ENCODE data around the gene RABGAP1. TPM values are rescaled to one million over a fixed set of nuclear protein-coding genes. Genes with fewer than 3 reads are reported as not detected.

Gene RABGAP1
- total RNA-seq, 1 experiment from 2014 or later: 95.8 TPM

- Histone ChIP-seq H3K27ac (peak overlapping the region; percentile 76), H3F3A (ENCODE audit: insufficient read depth, low read depth) (peaks cover 48% of the 10 kb centered on the region), H3K4me2 (peak overlapping the region; percentile 94), H3K4me3 (peak overlapping the region; percentile 74), H3K36me3 (ENCODE audit: low read depth) (peaks cover 23% of the 10 kb centered on the region), H3K27me3 (ENCODE audit: insufficient read depth, low read depth) (no peaks in the 10 kb centered on the region), H3K79me2 (ENCODE audit: low read depth) (peaks cover 38% of the 10 kb centered on the region), H3K9me2 (ENCODE audit: insufficient read depth) (no peaks in the 10 kb centered on the region), H2AFZ (peak overlapping the region; percentile 85), H3K4me1 (replicated peaks; ENCODE audit: insufficient read depth) (peaks cover 11% of the 10 kb centered on the region), H4K20me1 (ENCODE audit: insufficient read depth) (no peaks in the 10 kb centered on the region; the same call in 1 of the 2 replicates), H3K9me3 (ENCODE audit: insufficient read depth, low read depth) (no peaks in the 10 kb centered on the region)
- DNase-seq: no peak
- no TSS peak for BruUV-seq (replicated peaks)
- intact Hi-C loops (cut with micrococcal nuclease; ENCODE audit: unreplicated experiment): loop anchor here (2.0 kb wide), 1 partner anchor 78 kb away; no protein-coding TSS in a partner anchor
- ChIA-PET POLR2A (ENCODE audit: unreplicated experiment) (interaction anchor here (0.7 to 1.7 kb wide), 6 partner anchors 9 to 455 kb away, joined by 3 to 25 read pairs (median 8); partner anchors contain the start of genes RABGAP1 and ZBTB26), CTCF (no interaction called here)
- no peak for TF ChIP-seq CTCF (conservative IDR thresholded peaks at IDR 0.05)
- TF ChIP-seq EZH2 (IDR thresholded peaks at IDR 0.05; ENCODE audit: low read depth): no peak
Measured at GRCh38 chr9:122912671-122912963, 28.2 kb upstream of the RABGAP1 start.

GRCh38 chr9:122912964-122913673, 27.7 kb upstream of the RABGAP1 start, which contains the start of gene ZBTB6:
Gene ZBTB6 (minus strand): TSS chr9:122913323. CDS start chr9:122912072, 1,251 bp downstream.
- Histone ChIP-seq H3K4me2 (peak within 1 kb of the TSS; percentile 94), H3K27me3 (ENCODE audit: insufficient read depth, low read depth) (no peaks in the 10 kb centered on the region), H2AFZ (peak within 1 kb of the TSS; percentile 85), H3K4me3 (peak within 1 kb of the TSS; percentile 74), H3K79me2 (ENCODE audit: low read depth) (peaks cover 38% of the 10 kb centered on the region), H4K20me1 (ENCODE audit: insufficient read depth) (no peaks in the 10 kb centered on the region; the same call in 1 of the 2 replicates), H3F3A (ENCODE audit: insufficient read depth, low read depth) (peaks cover 43% of the 10 kb centered on the region), H3K36me3 (ENCODE audit: low read depth) (peaks cover 23% of the 10 kb centered on the region), H3K9me3 (ENCODE audit: insufficient read depth, low read depth) (no peaks in the 10 kb centered on the region), H3K27ac (peak within 1 kb of the TSS; percentile 76), H3K9me2 (ENCODE audit: insufficient read depth) (no peaks in the 10 kb centered on the region), H3K4me1 (replicated peaks; ENCODE audit: insufficient read depth) (peaks cover 11% of the 10 kb centered on the region)
- ChIA-PET CTCF (interaction anchor here (0.6 to 0.9 kb wide), 2 partner anchors 20 to 79 kb away, joined by 3 to 7 read pairs; no protein-coding TSS in a partner anchor), POLR2A (ENCODE audit: unreplicated experiment) (interaction anchor here (0.7 to 1.7 kb wide), 7 partner anchors 8 to 455 kb away, joined by 3 to 25 read pairs (median 12); partner anchors contain the start of genes RABGAP1 and ZBTB26)
- DNase-seq: peak; percentile 77 to 78
- BruUV-seq (replicated peaks): TSS peak; percentile 76
- TF ChIP-seq CTCF (conservative IDR thresholded peaks at IDR 0.05): no peak
- TF ChIP-seq EZH2 (IDR thresholded peaks at IDR 0.05; ENCODE audit: low read depth): no peak
- intact Hi-C loops (cut with micrococcal nuclease; ENCODE audit: unreplicated experiment): loop anchor here (1.0 to 2.0 kb wide), 3 partner anchors 8 to 78 kb away; partner anchors contain the start of genes RC3H2 and ZBTB26

- Histone ChIP-seq H2AFZ (no peak overlapping the region), H3K36me3 (ENCODE audit: low read depth) (no peaks in the 10 kb centered on the region; the same call in 1 of the 2 replicates), H3K4me3 (no peak overlapping the region), H3K79me2 (ENCODE audit: low read depth) (no peaks in the 10 kb centered on the region), H3K4me1 (replicated peaks; ENCODE audit: insufficient read depth) (no peaks in the 10 kb centered on the region), H3K27ac (no peak overlapping the region), H4K20me1 (ENCODE audit: insufficient read depth) (peaks cover 9% of the 10 kb centered on the region; the same call in 1 of the 2 replicates), H3F3A (ENCODE audit: insufficient read depth, low read depth) (0 out of 2 replicates have a peak, but pooled peaks cover 25% of the 10 kb centered on the region), H3K4me2 (no peak overlapping the region), H3K9me2 (ENCODE audit: insufficient read depth) (no peaks in the 10 kb centered on the region), H3K27me3 (ENCODE audit: insufficient read depth, low read depth) (no peaks in the 10 kb centered on the region), H3K9me3 (ENCODE audit: insufficient read depth, low read depth) (no peaks in the 10 kb centered on the region)
- no peak for DNase-seq
- BruUV-seq (replicated peaks): no TSS peak
- ChIA-PET CTCF (no interaction called here), POLR2A (ENCODE audit: unreplicated experiment) (no interaction called here)
- intact Hi-C loops (cut with micrococcal nuclease; ENCODE audit: unreplicated experiment): no loop called here
- TF ChIP-seq CTCF (conservative IDR thresholded peaks at IDR 0.05) (no peak), EZH2 (IDR thresholded peaks at IDR 0.05; ENCODE audit: low read depth) (no peak)
Measured at GRCh38 chr9:122918310-122918709, 22.5 kb upstream of the RABGAP1 start.
